ENCODE data around the gene MYO1E. TPM values are rescaled to one million over a fixed set of nuclear protein-coding genes. Genes with fewer than 3 reads are reported as not detected.

MYO1E gene
- total and polyA plus RNA-seq, 7 experiments from 2014 or later, result 2.3 to 67.1 (median 3.7) TPM; not detected in 2

DNA sequence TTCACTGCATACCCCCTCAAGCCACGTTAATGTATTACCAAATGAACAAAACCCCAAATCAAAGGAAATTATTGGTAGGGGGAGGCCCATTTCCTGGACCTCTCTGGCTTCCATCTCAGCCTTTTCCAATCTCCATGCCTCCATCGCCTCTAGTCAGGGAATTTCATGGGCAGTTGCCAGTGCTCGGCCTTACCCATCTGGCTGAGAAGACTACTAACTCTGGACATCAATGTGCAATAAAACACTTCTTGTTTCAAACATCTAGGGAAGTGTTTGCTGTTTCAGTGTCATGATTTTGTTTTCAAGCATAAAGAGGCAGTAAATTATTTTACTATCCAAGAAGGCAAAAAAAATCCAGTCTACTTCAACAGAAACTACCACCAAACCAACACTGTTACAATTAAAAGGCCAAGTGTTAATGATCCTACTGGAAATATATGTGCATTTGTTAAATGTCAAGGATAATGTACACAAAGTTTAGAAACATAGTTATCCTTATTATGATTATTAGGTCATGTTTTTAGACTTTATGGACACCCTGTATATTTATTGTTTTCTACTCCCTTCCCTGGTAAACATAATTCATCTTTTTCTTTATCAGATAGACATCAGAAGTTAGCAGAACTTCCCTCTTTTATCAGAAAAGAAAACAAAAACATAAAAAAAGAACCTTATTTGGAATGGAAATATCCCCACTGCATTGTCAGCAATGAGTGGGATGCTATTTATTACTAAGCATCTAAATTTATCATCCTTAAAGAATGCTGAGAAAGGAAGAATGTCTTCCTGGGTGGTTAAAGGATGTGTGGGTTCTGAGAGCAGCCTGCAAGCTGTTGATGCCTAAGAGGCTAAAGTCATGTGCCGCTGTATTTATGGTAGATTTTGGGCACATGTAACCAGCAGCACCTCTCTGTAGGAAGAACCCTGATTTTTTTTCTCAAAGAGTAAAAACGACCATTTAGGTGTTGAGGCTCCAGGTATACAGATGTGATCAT is 150.9 kb downstream of the MYO1E start:
- ATAC-seq, result no peak
- no peak for DNase-seq
- no peak overlapping the region for H3K27ac Mint-ChIP-seq
- Histone ChIP-seq H3K27ac (ENCODE audit: low read depth, low read length) (no peak overlapping the region), H3K9me3 (ENCODE audit: control insufficient read depth in 2 of 3, low read length in 3 of 3) (no peaks in the 10 kb centered on the region), H3K27me3 (ENCODE audit: control insufficient read depth in 2 of 2, insufficient read depth in 2 of 2, low read length in 2 of 2) (no peaks in the 10 kb centered on the region), H3K4me1 (ENCODE audit: control insufficient read depth in 2 of 2, insufficient read depth in 2 of 2, low read length in 2 of 2) (no peaks in the 10 kb centered on the region), H3K36me3 (ENCODE audit: control insufficient read depth in 2 of 3, insufficient read depth in 3 of 3, low read length in 3 of 3) (no peaks in the 10 kb centered on the region), H3K4me3 (ENCODE audit: low read length) (no peak overlapping the region)
- POLR2A ChIA-PET, result no interaction called here
- peaks cover 0 to 32% (median 0%) of the 10 kb centered on the region in 5 donors for H3K36me3 Mint-ChIP-seq
- H3K4me3 Mint-ChIP-seq, result no peak overlapping the region
- peaks cover 0 to 8% (median 5%) of the 10 kb centered on the region in 5 donors for H3K27me3 Mint-ChIP-seq
- H3K4me1 Mint-ChIP-seq, result peaks cover 0 to 6% (median under 1%) of the 10 kb centered on the region in 7 donors
- CTCF ChIA-PET, result no interaction called here
- peaks cover 0 to under 1% (median 0%) of the 10 kb centered on the region in 11 donors for H3K9me3 Mint-ChIP-seq
- intact Hi-C loops (cut with micrococcal nuclease), result no loop called here

GRCh38 chr15:59218710-59219109 is 154.0 kb downstream of the MYO1E start:
- H3K27ac Mint-ChIP-seq, result no peak overlapping the region
- peaks cover 0 to 6% (median 0%) of the 10 kb centered on the region in 7 donors for H3K4me1 Mint-ChIP-seq
- Histone ChIP-seq H3K27me3 (ENCODE audit: control insufficient read depth in 2 of 2, insufficient read depth in 2 of 2, low read length in 2 of 2) (no peaks in the 10 kb centered on the region), H3K36me3 (ENCODE audit: control insufficient read depth in 2 of 3, insufficient read depth in 3 of 3, low read length in 3 of 3) (no peaks in the 10 kb centered on the region), H3K4me3 (ENCODE audit: low read length) (no peak overlapping the region), H3K27ac (ENCODE audit: low read depth, low read length) (no peak overlapping the region), H3K4me1 (ENCODE audit: control insufficient read depth in 2 of 2, insufficient read depth in 2 of 2, low read length in 2 of 2) (no peaks in the 10 kb centered on the region), H3K9me3 (ENCODE audit: control insufficient read depth in 2 of 3, low read length in 3 of 3) (no peaks in the 10 kb centered on the region)
- H3K4me3 Mint-ChIP-seq, result no peak overlapping the region
- ATAC-seq, result no peak
- peaks cover 0 to 7% (median 0%) of the 10 kb centered on the region in 5 donors for H3K27me3 Mint-ChIP-seq
- no peak for DNase-seq
- ChIA-PET POLR2A (no interaction called here), CTCF (no interaction called here)
- H3K36me3 Mint-ChIP-seq, result peaks cover 0 to 29% (median 0%) of the 10 kb centered on the region in 5 donors
- intact Hi-C loops (cut with micrococcal nuclease), result no loop called here
- H3K9me3 Mint-ChIP-seq, result no peaks in the 10 kb centered on the region

DNA sequence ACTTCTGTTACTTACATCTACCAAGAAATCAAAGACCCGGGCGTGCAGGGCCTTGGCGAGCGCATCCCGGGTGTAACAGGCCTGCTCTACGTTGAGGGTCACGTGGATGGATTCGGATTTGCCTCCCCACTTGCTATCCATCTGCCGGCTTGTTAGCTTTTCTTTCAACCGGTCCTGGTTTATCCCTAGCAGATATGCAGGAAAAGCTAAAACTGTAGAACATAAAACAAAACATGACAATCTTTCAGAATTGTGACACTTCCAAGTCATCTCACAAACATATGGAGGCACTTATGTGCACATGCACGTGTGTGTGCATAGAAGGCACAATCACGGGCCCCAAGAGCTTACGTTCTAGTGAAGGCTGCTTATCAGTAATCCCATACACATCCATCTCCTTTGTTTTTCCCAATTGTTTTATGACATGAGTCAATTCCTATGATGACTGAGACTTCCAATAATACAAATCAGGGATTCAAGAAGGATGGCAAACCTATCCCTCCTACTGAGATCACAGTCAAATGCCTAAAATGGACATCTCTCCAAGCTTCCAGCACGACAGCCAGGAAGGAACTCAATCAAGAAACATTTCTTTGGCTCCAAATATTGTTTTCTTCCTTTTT is 154.7 kb downstream of the MYO1E start:
- Mint-ChIP-seq H3K27ac (no peak overlapping the region), H3K36me3 (peaks cover 0 to 28% (median 0%) of the 10 kb centered on the region in 5 donors), H3K27me3 (peaks cover 0 to 7% (median 0%) of the 10 kb centered on the region in 5 donors), H3K4me1 (peaks cover 0 to 6% (median 0%) of the 10 kb centered on the region in 7 donors), H3K4me3 (no peak overlapping the region), H3K9me3 (no peaks in the 10 kb centered on the region)
- ATAC-seq (no peak), DNase-seq (no peak)
- intact Hi-C loops (cut with micrococcal nuclease), result no loop called here
- Histone ChIP-seq H3K27ac (ENCODE audit: low read depth, low read length) (no peak overlapping the region), H3K9me3 (ENCODE audit: control insufficient read depth in 2 of 3, low read length in 3 of 3) (no peaks in the 10 kb centered on the region), H3K27me3 (ENCODE audit: control insufficient read depth in 2 of 2, insufficient read depth in 2 of 2, low read length in 2 of 2) (no peaks in the 10 kb centered on the region), H3K36me3 (ENCODE audit: control insufficient read depth in 2 of 3, insufficient read depth in 3 of 3, low read length in 3 of 3) (no peaks in the 10 kb centered on the region), H3K4me3 (ENCODE audit: low read length) (no peak overlapping the region), H3K4me1 (ENCODE audit: control insufficient read depth in 2 of 2, insufficient read depth in 2 of 2, low read length in 2 of 2) (no peaks in the 10 kb centered on the region)
- CTCF ChIA-PET, result no interaction called here
- POLR2A ChIA-PET, result no interaction called here

- ATAC-seq (no peak), DNase-seq (no peak)
- ChIA-PET CTCF (no interaction called here), POLR2A (no interaction called here)
- H3K4me1 Mint-ChIP-seq, result peaks cover 0 to 5% (median 0%) of the 10 kb centered on the region in 7 donors
- intact Hi-C loops (cut with micrococcal nuclease), result no loop called here
- Histone ChIP-seq H3K4me3 (ENCODE audit: low read length) (no peak overlapping the region), H3K27ac (ENCODE audit: low read depth, low read length) (no peak overlapping the region), H3K27me3 (ENCODE audit: control insufficient read depth in 2 of 2, insufficient read depth in 2 of 2, low read length in 2 of 2) (no peaks in the 10 kb centered on the region), H3K36me3 (ENCODE audit: control insufficient read depth in 2 of 3, insufficient read depth in 3 of 3, low read length in 3 of 3) (no peaks in the 10 kb centered on the region), H3K9me3 (ENCODE audit: control insufficient read depth in 2 of 3, low read length in 3 of 3) (no peaks in the 10 kb centered on the region), H3K4me1 (ENCODE audit: control insufficient read depth in 2 of 2, insufficient read depth in 2 of 2, low read length in 2 of 2) (no peaks in the 10 kb centered on the region)
- peaks cover 0 to 26% (median 0%) of the 10 kb centered on the region in 5 donors for H3K36me3 Mint-ChIP-seq
- no peak overlapping the region for H3K4me3 Mint-ChIP-seq
- no peak overlapping the region for H3K27ac Mint-ChIP-seq
- peaks cover 0 to 11% (median 5%) of the 10 kb centered on the region in 5 donors for H3K27me3 Mint-ChIP-seq
- no peaks in the 10 kb centered on the region for H3K9me3 Mint-ChIP-seq
Observed at GRCh38 chr15:59216911-59217310, 155.8 kb downstream of the MYO1E start.

- H3K9me3 ChIP-seq (ENCODE audit: control insufficient read depth in 2 of 3, low read length in 3 of 3), result no peaks in the 10 kb centered on the region
- CTCF ChIA-PET, result interaction anchor here (0.8 kb wide), 1 partner anchor 78 kb away, joined by 3 read pairs; no protein-coding TSS in a partner anchor
- POLR2A ChIA-PET, result no interaction called here
- Mint-ChIP-seq H3K36me3 (peaks cover 0 to 35% (median 0%) of the 10 kb centered on the region in 5 donors), H3K4me1 (peaks cover 0 to 6% (median 0%) of the 10 kb centered on the region in 7 donors), H3K4me3 (no peak overlapping the region), H3K9me3 (peaks cover 0 to 3% (median 0%) of the 10 kb centered on the region in 11 donors), H3K27me3 (peaks cover 0 to 12% (median 5%) of the 10 kb centered on the region in 5 donors), H3K27ac (no peak overlapping the region)
- H3K36me3 ChIP-seq (ENCODE audit: control insufficient read depth in 2 of 3, insufficient read depth in 3 of 3, low read length in 3 of 3), result no peaks in the 10 kb centered on the region
- ATAC-seq, result no peak
- no peak for DNase-seq
- H3K4me1 ChIP-seq (ENCODE audit: control insufficient read depth in 2 of 2, insufficient read depth in 2 of 2, low read length in 2 of 2), result no peaks in the 10 kb centered on the region
- no peak overlapping the region for H3K27ac ChIP-seq (ENCODE audit: low read depth, low read length)
- no peak overlapping the region for H3K4me3 ChIP-seq (ENCODE audit: low read length)
- no peaks in the 10 kb centered on the region for H3K27me3 ChIP-seq (ENCODE audit: control insufficient read depth in 2 of 2, insufficient read depth in 2 of 2, low read length in 2 of 2)
- intact Hi-C loops (cut with micrococcal nuclease), result no loop called here
Observed at GRCh38 chr15:59210186-59210585, 162.5 kb downstream of the MYO1E start.

DNA sequence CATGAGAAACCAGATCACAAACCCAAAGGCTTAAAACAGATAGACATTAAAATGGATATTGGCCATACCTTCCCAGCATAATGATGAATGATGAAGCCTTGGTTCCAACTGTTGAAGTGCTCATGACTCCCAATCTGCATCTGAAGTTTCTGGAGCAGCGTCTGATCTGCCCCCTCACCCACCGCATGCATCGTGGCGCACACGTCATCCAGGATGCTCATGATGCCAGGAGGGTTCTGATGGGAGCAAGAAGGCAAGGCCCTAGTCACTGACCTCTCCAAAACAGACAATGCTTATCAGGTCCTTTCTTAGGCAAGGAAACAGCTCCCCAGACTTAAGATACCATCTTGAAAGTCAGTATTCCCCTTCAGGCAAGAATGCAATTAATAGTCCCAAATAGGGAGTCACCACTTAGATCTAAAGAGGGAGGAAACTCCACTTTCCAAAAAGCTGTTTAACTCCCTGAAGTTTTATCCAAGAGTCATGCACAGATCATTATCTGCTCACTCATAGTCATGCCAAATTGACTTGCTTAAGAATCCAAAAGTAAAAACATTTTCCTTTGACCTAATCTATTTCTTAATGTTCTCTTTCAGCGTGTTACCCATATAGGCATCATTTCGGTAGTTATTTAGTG is 163.9 kb downstream of the MYO1E start:
- intact Hi-C loops (cut with micrococcal nuclease), result no loop called here
- H3K27ac Mint-ChIP-seq, result no peak overlapping the region
- no peaks in the 10 kb centered on the region for H3K9me3 ChIP-seq (ENCODE audit: control insufficient read depth in 2 of 3, low read length in 3 of 3)
- no peaks in the 10 kb centered on the region for H3K4me1 ChIP-seq (ENCODE audit: control insufficient read depth in 2 of 2, insufficient read depth in 2 of 2, low read length in 2 of 2)
- H3K4me3 ChIP-seq (ENCODE audit: low read length), result no peak overlapping the region
- DNase-seq (no peak), ATAC-seq (no peak)
- peaks cover 0 to 8% (median 5%) of the 10 kb centered on the region in 5 donors for H3K27me3 Mint-ChIP-seq
- H3K4me3 Mint-ChIP-seq, result no peak overlapping the region
- no peaks in the 10 kb centered on the region for H3K27me3 ChIP-seq (ENCODE audit: control insufficient read depth in 2 of 2, insufficient read depth in 2 of 2, low read length in 2 of 2)
- peaks cover 0 to 6% (median 0%) of the 10 kb centered on the region in 7 donors for H3K4me1 Mint-ChIP-seq
- ChIA-PET POLR2A (no interaction called here), CTCF (no interaction called here)
- H3K9me3 Mint-ChIP-seq, result peaks cover 0 to 3% (median 0%) of the 10 kb centered on the region in 11 donors
- no peak overlapping the region for H3K27ac ChIP-seq (ENCODE audit: low read depth, low read length)
- H3K36me3 Mint-ChIP-seq, result peaks cover 0 to 39% (median 0%) of the 10 kb centered on the region in 5 donors
- no peaks in the 10 kb centered on the region for H3K36me3 ChIP-seq (ENCODE audit: control insufficient read depth in 2 of 3, insufficient read depth in 3 of 3, low read length in 3 of 3)

Data from naive thymus-derived CD4-positive, alpha-beta T cell (primary cell).